Activated naive CD4-positive, alpha-beta T cell treated with anti-CD3 and anti-CD28 coated beads, Interleukin-2, amount 50 U/mL, for 16 hours (primary cell): ENCODE results near the gene NUP205.

Experiments used
- DNase-seq: peaks from one replicate; pipeline ENCODE4 v3.0.0-alpha.2; 2020

The NUP205 gene

GRCh38 chr7:135552148-135552547, 5.6 kb upstream of the NUP205 start:
- no peak for DNase-seq

- DNase-seq = no peak
Measured at GRCh38 chr7:135553346-135553745, 4.4 kb upstream of the NUP205 start.

- DNase-seq = peak; percentile 64
Measured at GRCh38 chr7:135558337-135558767, 635 bp downstream of the NUP205 start.

GRCh38 chr7:135558881-135559280, 1.2 kb downstream of the NUP205 start:
- DNase-seq = no peak

GRCh38 chr7:135560631-135561030, 2.9 kb downstream of the NUP205 start:
- DNase-seq = no peak

- DNase-seq = no peak
Measured at GRCh38 chr7:135562720-135563119, 5.0 kb downstream of the NUP205 start.

- DNase-seq = no peak
Measured at GRCh38 chr7:135571834-135572233, 14.1 kb downstream of the NUP205 start.

- DNase-seq = no peak
Measured at GRCh38 chr7:135573541-135573940, 15.8 kb downstream of the NUP205 start.

GRCh38 chr7:135575296-135575695, 17.6 kb downstream of the NUP205 start:
- no peak for DNase-seq

- DNase-seq = no peak
Measured at GRCh38 chr7:135578569-135578968, 20.9 kb downstream of the NUP205 start.

GRCh38 chr7:135584362-135585353, 26.9 kb downstream of the NUP205 start:
- no peak for DNase-seq

- no peak for DNase-seq
Measured at GRCh38 chr7:135597181-135597925, 39.6 kb downstream of the NUP205 start.

GRCh38 chr7:135597926-135598305, 40.2 kb downstream of the NUP205 start:
- no peak for DNase-seq

GRCh38 chr7:135599471-135599870, 41.8 kb downstream of the NUP205 start:
- no peak for DNase-seq

GRCh38 chr7:135600226-135600625, 42.5 kb downstream of the NUP205 start:
- DNase-seq = no peak

- no peak for DNase-seq
Measured at GRCh38 chr7:135601182-135601581, 43.5 kb downstream of the NUP205 start.

- DNase-seq = no peak
Measured at GRCh38 chr7:135602304-135602703, 44.6 kb downstream of the NUP205 start.

- DNase-seq = no peak
Measured at GRCh38 chr7:135616136-135616535, 58.4 kb downstream of the NUP205 start.

GRCh38 chr7:135617781-135618180, 60.1 kb downstream of the NUP205 start:
- no peak for DNase-seq

- no peak for DNase-seq
Measured at GRCh38 chr7:135618510-135618909, 60.8 kb downstream of the NUP205 start.

- no peak for DNase-seq
Measured at GRCh38 chr7:135620447-135620846, 62.7 kb downstream of the NUP205 start.

- DNase-seq = no peak
Measured at GRCh38 chr7:135620980-135621850, 63.5 kb downstream of the NUP205 start.
